ENCODE data around the gene RASA4B.
"Not testable (repeated sequence)": the region's sequence is repeated elsewhere in the genome, so short reads cannot be mapped to it uniquely, and the experiment has no call there.

RASA4B gene

DNA sequence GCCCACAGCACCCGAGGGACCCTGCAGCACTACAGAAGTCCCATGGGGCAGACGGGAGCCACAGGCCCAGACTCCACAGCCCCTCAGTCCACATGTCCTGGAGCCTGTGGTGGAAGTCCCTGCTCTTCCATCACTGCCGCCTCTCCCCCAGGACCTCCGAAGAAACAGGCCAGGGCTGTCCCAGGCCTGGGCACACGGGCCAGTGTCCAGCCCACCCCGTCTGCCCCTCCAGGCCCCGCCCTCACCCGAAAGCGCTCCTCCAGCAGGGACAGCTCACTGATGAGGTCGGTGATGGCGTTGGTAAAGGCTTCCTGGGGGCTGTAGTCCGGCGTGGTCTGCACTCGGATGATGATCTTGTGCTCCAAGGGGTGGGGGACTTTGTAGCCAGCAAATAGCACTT lies 43.5 kb downstream of the RASA4B start:
- H2AFZ ChIP-seq (ENCODE audit: low read depth); H3K4me2 ChIP-seq; H3K27ac ChIP-seq; H3K9ac ChIP-seq; H3K36me3 ChIP-seq (ENCODE audit: insufficient read depth); H3K79me2 ChIP-seq (ENCODE audit: insufficient read depth, low read depth); H3K4me3 ChIP-seq (IDR thresholded peaks at IDR 0.05; ENCODE audit: insufficient read depth, low read depth, low read length); H4K20me1 ChIP-seq (ENCODE audit: insufficient read depth); H3K27me3 ChIP-seq (ENCODE audit: insufficient read depth, low read depth); H3K4me1 ChIP-seq (ENCODE audit: low read depth, poor library complexity, severe bottlenecking): not testable (repeated sequence)

DNA sequence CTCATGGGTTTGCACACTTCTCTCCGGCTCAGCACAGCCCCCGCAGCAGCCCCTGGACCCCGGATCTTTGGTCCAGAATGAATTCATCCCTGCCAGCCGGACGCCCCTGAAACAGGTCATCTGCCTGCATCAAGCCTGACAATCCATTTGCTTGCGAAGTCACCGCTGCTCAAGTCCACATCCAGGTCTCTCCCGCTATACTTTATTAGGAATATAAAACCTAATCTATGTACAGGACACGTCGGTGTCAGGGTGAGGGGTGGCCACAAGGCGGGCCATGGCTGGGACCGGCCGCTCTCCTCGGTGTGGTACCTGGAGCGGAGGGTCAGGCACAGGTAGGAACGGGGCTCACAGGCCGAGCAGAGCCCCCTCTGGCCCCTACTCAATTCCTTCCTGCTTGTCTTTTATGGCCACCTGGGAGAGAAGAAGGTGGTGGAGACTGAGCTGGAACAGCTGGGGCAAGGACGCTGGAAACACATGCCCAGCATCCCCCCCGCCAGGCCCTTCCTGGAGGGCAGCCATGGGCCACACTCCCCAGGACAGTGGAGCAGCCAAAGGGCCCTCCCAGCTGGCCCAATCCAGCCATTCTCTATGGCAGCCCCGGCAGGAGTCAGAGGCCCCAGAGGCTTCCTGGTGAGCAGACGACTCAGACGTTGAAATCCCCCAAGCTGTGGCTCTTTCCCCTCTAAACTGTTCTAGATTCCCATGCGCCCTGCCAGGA lies 44.1 kb downstream of the RASA4B start:
- no peak overlapping the region for H2AFZ ChIP-seq (ENCODE audit: low read depth)
- no peak overlapping the region for H3K9ac ChIP-seq
- no peak overlapping the region for H3K27ac ChIP-seq
- H3K4me3 ChIP-seq (IDR thresholded peaks at IDR 0.05; ENCODE audit: insufficient read depth, low read depth, low read length): no peak overlapping the region
- H3K4me1 ChIP-seq (ENCODE audit: low read depth, poor library complexity, severe bottlenecking): no peaks in the 10 kb centered on the region
- H3K79me2 ChIP-seq (ENCODE audit: insufficient read depth, low read depth): no peaks in the 10 kb centered on the region; the same call in 1 of the 2 replicates
- H3K27me3 ChIP-seq (ENCODE audit: insufficient read depth, low read depth): no peaks in the 10 kb centered on the region
- TF ChIP-seq, protein P1, sequence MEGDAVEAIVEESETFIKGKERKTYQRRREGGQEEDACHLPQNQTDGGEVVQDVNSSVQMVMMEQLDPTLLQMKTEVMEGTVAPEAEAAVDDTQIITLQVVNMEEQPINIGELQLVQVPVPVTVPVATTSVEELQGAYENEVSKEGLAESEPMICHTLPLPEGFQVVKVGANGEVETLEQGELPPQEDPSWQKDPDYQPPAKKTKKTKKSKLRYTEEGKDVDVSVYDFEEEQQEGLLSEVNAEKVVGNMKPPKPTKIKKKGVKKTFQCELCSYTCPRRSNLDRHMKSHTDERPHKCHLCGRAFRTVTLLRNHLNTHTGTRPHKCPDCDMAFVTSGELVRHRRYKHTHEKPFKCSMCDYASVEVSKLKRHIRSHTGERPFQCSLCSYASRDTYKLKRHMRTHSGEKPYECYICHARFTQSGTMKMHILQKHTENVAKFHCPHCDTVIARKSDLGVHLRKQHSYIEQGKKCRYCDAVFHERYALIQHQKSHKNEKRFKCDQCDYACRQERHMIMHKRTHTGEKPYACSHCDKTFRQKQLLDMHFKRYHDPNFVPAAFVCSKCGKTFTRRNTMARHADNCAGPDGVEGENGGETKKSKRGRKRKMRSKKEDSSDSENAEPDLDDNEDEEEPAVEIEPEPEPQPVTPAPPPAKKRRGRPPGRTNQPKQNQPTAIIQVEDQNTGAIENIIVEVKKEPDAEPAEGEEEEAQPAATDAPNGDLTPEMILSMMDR (conservative IDR thresholded peaks at IDR 0.05; ENCODE audit: low read depth, low read length): no peak
- no peaks in the 10 kb centered on the region for H3K36me3 ChIP-seq (ENCODE audit: insufficient read depth)
- no peak overlapping the region for H3K4me2 ChIP-seq
- H4K20me1 ChIP-seq (ENCODE audit: insufficient read depth): no peaks in the 10 kb centered on the region

DNA sequence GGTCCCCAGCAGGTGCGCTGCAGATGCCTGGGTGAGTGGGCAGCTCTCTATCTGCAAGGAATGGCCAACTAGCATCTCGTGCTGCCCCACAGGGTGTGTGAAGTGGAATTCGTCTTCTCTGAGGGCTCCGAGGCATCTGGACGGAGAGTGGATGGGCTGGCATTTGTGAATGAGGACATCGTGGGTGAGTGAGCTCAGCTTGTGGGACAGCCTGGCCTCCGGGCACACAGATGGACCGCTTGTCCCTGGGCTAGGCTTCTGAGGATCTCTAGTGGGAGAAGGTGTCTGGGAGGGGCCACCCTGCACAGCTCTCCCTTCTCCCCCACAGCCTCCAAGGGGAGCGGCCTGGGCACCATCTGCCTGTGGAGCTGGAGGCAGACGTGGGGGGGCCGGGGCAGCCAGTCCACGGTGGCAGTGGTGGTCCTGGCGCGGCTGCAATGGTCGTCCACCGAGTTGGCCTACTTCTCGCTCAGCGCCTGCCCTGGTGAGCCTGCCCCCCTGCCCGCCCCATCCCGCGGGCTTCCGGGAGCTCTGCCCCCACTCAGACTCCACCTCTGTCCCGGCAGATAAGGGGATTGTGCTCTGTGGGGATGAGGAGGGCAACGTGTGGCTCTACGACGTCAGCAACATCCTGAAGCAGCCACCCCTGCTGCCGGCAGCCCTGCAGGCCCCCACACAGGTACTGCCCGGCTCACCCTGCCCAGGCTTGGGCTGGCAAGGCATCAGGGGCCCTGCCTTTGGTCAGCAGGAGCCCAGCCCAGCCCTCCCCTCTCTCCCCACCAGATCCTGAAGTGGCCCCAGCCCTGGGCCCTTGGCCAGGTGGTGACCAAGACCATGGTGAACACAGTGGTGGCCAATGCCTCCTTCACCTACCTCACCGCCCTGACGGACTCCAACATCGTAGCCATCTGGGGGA lies 45.2 kb downstream of the RASA4B start:
- Histone ChIP-seq H3K79me2 (ENCODE audit: insufficient read depth, low read depth) (no peaks in the 10 kb centered on the region; the same call in 1 of the 2 replicates), H3K36me3 (ENCODE audit: insufficient read depth) (no peaks in the 10 kb centered on the region), H3K4me1 (ENCODE audit: low read depth, poor library complexity, severe bottlenecking) (no peaks in the 10 kb centered on the region), H3K9ac (no peak overlapping the region), H3K27me3 (ENCODE audit: insufficient read depth, low read depth) (no peaks in the 10 kb centered on the region), H3K4me2 (no peak overlapping the region), H2AFZ (ENCODE audit: low read depth) (no peak overlapping the region), H3K27ac (no peak overlapping the region), H3K4me3 (IDR thresholded peaks at IDR 0.05; ENCODE audit: insufficient read depth, low read depth, low read length) (no peak overlapping the region), H4K20me1 (ENCODE audit: insufficient read depth) (no peaks in the 10 kb centered on the region)
- TF ChIP-seq, protein P1 (conservative IDR thresholded peaks at IDR 0.05; ENCODE audit: low read depth, low read length): no peak

DNA sequence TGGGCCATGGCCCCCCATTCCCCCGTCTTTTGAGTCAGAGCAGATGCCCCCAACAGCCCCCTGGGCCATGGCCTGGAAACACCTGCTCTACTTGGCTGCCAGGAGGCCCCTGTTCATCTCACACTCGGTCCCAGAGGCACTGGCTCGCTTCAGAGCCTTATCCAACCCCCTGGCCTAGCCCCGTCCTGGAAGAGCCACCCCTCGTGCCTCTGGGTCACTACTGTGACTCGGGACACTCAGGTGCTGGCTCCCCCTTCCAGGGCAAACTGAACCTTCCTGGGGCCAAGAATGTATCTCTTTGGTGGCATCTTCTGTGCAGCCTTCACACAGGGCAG lies 45.8 kb downstream of the RASA4B start:
- H2AFZ ChIP-seq (ENCODE audit: low read depth): no peak overlapping the region
- H3K27ac ChIP-seq: no peak overlapping the region
- no peak overlapping the region for H3K9ac ChIP-seq
- H3K27me3 ChIP-seq (ENCODE audit: insufficient read depth, low read depth): no peaks in the 10 kb centered on the region
- no peaks in the 10 kb centered on the region for H3K36me3 ChIP-seq (ENCODE audit: insufficient read depth)
- H3K79me2 ChIP-seq (ENCODE audit: insufficient read depth, low read depth): no peaks in the 10 kb centered on the region
- no peak overlapping the region for H3K4me3 ChIP-seq (IDR thresholded peaks at IDR 0.05; ENCODE audit: insufficient read depth, low read depth, low read length)
- TF ChIP-seq, protein P1 (conservative IDR thresholded peaks at IDR 0.05; ENCODE audit: low read depth, low read length): no peak
- H3K4me1 ChIP-seq (ENCODE audit: low read depth, poor library complexity, severe bottlenecking): no peaks in the 10 kb centered on the region
- no peak overlapping the region for H3K4me2 ChIP-seq
- no peaks in the 10 kb centered on the region for H4K20me1 ChIP-seq (ENCODE audit: insufficient read depth)

All from KMS-11 (cell line).